ENCODE results near the gene DIMT1. TPM values are rescaled to one million over a fixed set of nuclear protein-coding genes. Genes with fewer than 3 reads are reported as not detected.

DIMT1 gene
- total RNA-seq, 2 experiments from 2014 or later = 26.9 to 29.0 TPM

DNA sequence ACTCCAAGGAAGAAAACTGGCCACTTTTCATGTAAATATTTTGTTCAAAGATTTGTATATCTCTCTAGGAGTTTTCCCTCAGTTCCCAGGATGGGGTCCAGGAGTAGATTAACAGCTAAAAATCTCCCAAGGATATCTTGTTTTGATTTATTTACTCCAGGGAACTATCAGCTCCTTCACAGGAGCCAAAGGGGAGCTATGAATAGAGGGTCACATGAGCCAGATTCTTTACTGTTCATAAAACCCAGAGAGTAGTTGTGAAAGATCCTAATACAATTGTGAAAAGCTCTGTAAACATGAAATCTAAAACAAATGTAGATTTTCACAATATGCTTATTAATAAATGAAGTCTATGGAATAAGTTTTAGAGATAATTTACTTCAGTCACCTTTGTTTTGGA is 16.9 kb downstream of the DIMT1 start:
- POLR2A ChIA-PET = interaction anchor here (1.1 kb wide), 1 partner anchor 9 kb away, joined by 5 read pairs; no protein-coding TSS in a partner anchor
- peaks cover 11% of the 10 kb centered on the region for H3K4me1 Mint-ChIP-seq
- ATAC-seq (ENCODE audit: low read depth) (no peak), DNase-seq (no peak)
- no peak overlapping the region for H3K27ac Mint-ChIP-seq
- no peak overlapping the region for H3K4me3 Mint-ChIP-seq
- H3K9me3 Mint-ChIP-seq = no peaks in the 10 kb centered on the region
- no peaks in the 10 kb centered on the region for H3K27me3 Mint-ChIP-seq
- H3K36me3 Mint-ChIP-seq = peaks cover 27% of the 10 kb centered on the region

- peaks cover 27% of the 10 kb centered on the region for H3K36me3 Mint-ChIP-seq
- ATAC-seq (ENCODE audit: low read depth) = no peak
Observed at GRCh38 chr5:62385816-62386400, 17.8 kb downstream of the DIMT1 start.

DNA sequence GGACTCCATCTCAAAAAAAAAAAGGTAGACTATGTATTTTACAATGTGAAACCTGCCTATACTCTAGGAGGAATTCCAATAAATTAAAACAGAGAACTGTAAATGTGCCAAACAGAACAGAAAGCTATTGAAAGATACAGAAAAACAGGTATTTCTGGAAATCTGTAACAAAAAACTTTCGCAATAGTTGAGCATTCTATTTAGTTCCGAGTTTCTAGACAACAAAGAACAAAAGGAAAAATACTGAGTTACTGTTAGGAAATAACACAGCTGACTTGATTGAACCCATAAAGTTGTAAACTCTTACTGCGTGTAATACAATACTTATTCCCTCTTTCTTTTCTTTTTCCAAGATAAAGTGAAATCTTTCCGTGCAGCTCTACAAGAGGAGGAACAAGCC is 18.6 kb downstream of the DIMT1 start:
- no peak for DNase-seq
- peaks cover 7% of the 10 kb centered on the region for H3K4me1 Mint-ChIP-seq
- POLR2A ChIA-PET = no interaction called here
- no peak overlapping the region for H3K27ac Mint-ChIP-seq
- no peak for ATAC-seq (ENCODE audit: low read depth)
- H3K36me3 Mint-ChIP-seq = peaks cover 34% of the 10 kb centered on the region
- H3K4me3 Mint-ChIP-seq = no peak overlapping the region
- no peaks in the 10 kb centered on the region for H3K27me3 Mint-ChIP-seq
- H3K9me3 Mint-ChIP-seq = no peaks in the 10 kb centered on the region

More at GRCh38 chr5:62385816-62386400, 17.8 kb downstream of the DIMT1 start:
- no peaks in the 10 kb centered on the region for H3K27me3 Mint-ChIP-seq
- POLR2A ChIA-PET = no interaction called here
- H3K4me1 Mint-ChIP-seq = peaks cover 7% of the 10 kb centered on the region
- DNase-seq = no peak
- no peak overlapping the region for H3K4me3 Mint-ChIP-seq
- no peaks in the 10 kb centered on the region for H3K9me3 Mint-ChIP-seq
- no peak overlapping the region for H3K27ac Mint-ChIP-seq

- H3K4me1 Mint-ChIP-seq = peaks cover 2% of the 10 kb centered on the region
- peaks cover 39% of the 10 kb centered on the region for H3K36me3 Mint-ChIP-seq
- no peak overlapping the region for H3K4me3 Mint-ChIP-seq
- DNase-seq = no peak
- no peaks in the 10 kb centered on the region for H3K27me3 Mint-ChIP-seq
- POLR2A ChIA-PET = no interaction called here
- H3K27ac Mint-ChIP-seq = no peak overlapping the region
- ATAC-seq (ENCODE audit: low read depth) = no peak
- H3K9me3 Mint-ChIP-seq = no peaks in the 10 kb centered on the region
Observed at GRCh38 chr5:62376064-62376463, 27.6 kb downstream of the DIMT1 start.

DNA sequence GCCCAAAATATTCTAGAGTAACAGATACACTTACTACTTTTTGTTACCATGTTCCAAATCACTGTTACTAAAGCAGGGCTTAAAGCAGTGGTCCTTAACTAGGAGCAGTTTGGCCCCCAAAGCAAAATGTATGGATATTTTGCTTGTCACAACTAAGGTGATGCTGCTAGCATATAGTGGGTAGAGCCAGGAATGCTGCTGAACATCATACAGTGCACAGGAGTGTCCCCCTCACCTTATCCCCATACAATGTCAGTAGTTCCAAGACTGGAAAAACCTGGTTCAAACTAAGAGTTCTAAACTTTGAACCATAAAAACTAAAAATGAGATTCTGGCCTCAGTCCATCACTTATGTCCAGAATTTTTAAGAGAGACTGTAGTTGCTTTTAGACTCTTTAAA is 28.1 kb downstream of the DIMT1 start:
- H3K9me3 Mint-ChIP-seq = no peaks in the 10 kb centered on the region
- H3K4me3 Mint-ChIP-seq = no peak overlapping the region
- no peaks in the 10 kb centered on the region for H3K27me3 Mint-ChIP-seq
- POLR2A ChIA-PET = no interaction called here
- DNase-seq (no peak), ATAC-seq (ENCODE audit: low read depth) (no peak)
- peaks cover 37% of the 10 kb centered on the region for H3K36me3 Mint-ChIP-seq
- peaks cover 3% of the 10 kb centered on the region for H3K4me1 Mint-ChIP-seq
- H3K27ac Mint-ChIP-seq = no peak overlapping the region

DNA sequence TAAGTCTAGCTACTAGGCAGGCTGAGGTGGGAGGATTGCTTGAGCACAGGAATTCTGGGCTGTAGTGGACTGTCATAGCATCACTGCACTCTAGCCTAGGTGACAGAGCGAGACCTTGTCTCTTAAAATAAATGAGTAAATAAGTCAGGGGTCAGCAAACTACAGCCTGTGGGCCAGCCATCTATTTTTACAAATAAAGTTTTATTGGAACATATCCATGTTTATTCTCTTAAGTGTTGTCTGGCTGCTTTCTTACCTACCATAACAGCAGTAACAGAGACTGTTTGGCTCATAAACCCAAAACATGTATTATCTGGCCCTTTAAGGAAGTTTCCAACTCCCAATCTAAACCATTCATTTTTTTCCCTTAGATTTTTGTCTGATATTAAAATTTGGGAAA is 29.6 kb downstream of the DIMT1 start:
- POLR2A ChIA-PET = no interaction called here
- no peak overlapping the region for H3K27ac Mint-ChIP-seq
- DNase-seq = no peak
- H3K36me3 Mint-ChIP-seq = peaks cover 30% of the 10 kb centered on the region
- H3K4me1 Mint-ChIP-seq = peaks cover 6% of the 10 kb centered on the region
- H3K9me3 Mint-ChIP-seq = no peaks in the 10 kb centered on the region
- ATAC-seq (ENCODE audit: low read depth) = no peak
- no peaks in the 10 kb centered on the region for H3K27me3 Mint-ChIP-seq
- no peak overlapping the region for H3K4me3 Mint-ChIP-seq

DNA sequence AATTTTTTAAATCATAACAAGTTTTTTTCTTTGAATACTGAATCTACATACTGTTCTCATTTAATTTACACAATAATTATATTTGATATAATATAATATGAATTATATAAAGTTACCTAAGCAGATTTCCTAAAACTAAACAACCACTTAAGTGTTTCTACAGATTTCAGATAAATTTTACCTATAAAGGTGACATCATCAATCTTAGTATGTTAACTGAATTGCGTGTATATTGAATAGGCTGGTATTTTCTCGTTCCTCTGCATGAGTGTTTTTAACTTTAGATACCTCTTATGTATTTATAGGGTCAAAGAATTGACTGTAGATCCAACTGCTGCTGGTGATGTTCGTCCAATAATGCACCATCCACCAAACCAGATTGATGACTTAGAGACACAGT is 30.3 kb downstream of the DIMT1 start:
- no peak for ATAC-seq (ENCODE audit: low read depth)
- no peak overlapping the region for H3K27ac Mint-ChIP-seq
- H3K36me3 Mint-ChIP-seq = peaks cover 24% of the 10 kb centered on the region
- H3K9me3 Mint-ChIP-seq = no peaks in the 10 kb centered on the region
- peaks cover 6% of the 10 kb centered on the region for H3K4me1 Mint-ChIP-seq
- DNase-seq = no peak
- POLR2A ChIA-PET = no interaction called here
- H3K27me3 Mint-ChIP-seq = no peaks in the 10 kb centered on the region
- H3K4me3 Mint-ChIP-seq = no peak overlapping the region

GRCh38 chr5:62372600-62372999 is 31.1 kb downstream of the DIMT1 start:
- Mint-ChIP-seq H3K9me3 (no peaks in the 10 kb centered on the region), H3K4me3 (no peak overlapping the region), H3K4me1 (peaks cover 6% of the 10 kb centered on the region), H3K36me3 (peaks cover 20% of the 10 kb centered on the region), H3K27ac (no peak overlapping the region), H3K27me3 (no peaks in the 10 kb centered on the region)
- POLR2A ChIA-PET = no interaction called here
- no peak for ATAC-seq (ENCODE audit: low read depth)
- DNase-seq = no peak

GRCh38 chr5:62371409-62371808 is 32.3 kb downstream of the DIMT1 start:
- no peaks in the 10 kb centered on the region for H3K27me3 Mint-ChIP-seq
- DNase-seq (no peak), ATAC-seq (ENCODE audit: low read depth) (no peak)
- POLR2A ChIA-PET = interaction anchor here (1.5 kb wide), 1 partner anchor 18 kb away, joined by 3 read pairs; no protein-coding TSS in a partner anchor
- H3K4me1 Mint-ChIP-seq = peaks cover 9% of the 10 kb centered on the region
- no peak overlapping the region for H3K27ac Mint-ChIP-seq
- H3K9me3 Mint-ChIP-seq = no peaks in the 10 kb centered on the region
- no peak overlapping the region for H3K4me3 Mint-ChIP-seq
- H3K36me3 Mint-ChIP-seq = peaks cover 20% of the 10 kb centered on the region

- no peak overlapping the region for H3K27ac Mint-ChIP-seq
- DNase-seq (no peak), ATAC-seq (ENCODE audit: low read depth) (no peak)
- no peaks in the 10 kb centered on the region for H3K9me3 Mint-ChIP-seq
- no peaks in the 10 kb centered on the region for H3K27me3 Mint-ChIP-seq
- no peak overlapping the region for H3K4me3 Mint-ChIP-seq
- peaks cover 10% of the 10 kb centered on the region for H3K4me1 Mint-ChIP-seq
- H3K36me3 Mint-ChIP-seq = peaks cover 30% of the 10 kb centered on the region
- POLR2A ChIA-PET = no interaction called here
Observed at GRCh38 chr5:62369039-62369438, 34.7 kb downstream of the DIMT1 start.

DNA sequence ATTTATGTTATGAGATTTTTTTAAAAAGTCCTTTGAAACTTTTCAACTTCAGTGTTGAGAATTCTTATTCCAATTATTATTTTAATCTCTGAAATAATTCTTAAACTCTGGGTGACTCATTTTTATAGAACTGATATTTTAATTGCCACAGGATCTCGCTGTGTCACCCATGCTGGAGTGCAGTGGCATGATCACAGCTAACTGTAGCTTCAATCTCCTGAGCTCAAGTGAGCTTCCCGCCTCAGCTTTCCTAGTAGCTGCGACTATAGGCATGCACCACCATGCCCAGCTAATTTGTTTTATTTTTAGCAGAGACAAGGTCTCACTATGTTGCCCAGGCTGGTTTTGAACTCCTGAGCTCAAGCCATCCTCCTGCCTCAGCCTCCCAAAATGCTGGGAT is 41.0 kb downstream of the DIMT1 start:
- Mint-ChIP-seq H3K27me3 (no peaks in the 10 kb centered on the region), H3K27ac (no peak overlapping the region), H3K36me3 (peaks cover 31% of the 10 kb centered on the region), H3K4me1 (peaks cover 5% of the 10 kb centered on the region), H3K9me3 (no peaks in the 10 kb centered on the region), H3K4me3 (no peak overlapping the region)
- DNase-seq (no peak), ATAC-seq (ENCODE audit: low read depth) (no peak)
- POLR2A ChIA-PET = no interaction called here

- H3K27me3 Mint-ChIP-seq = no peaks in the 10 kb centered on the region
- DNase-seq (no peak), ATAC-seq (ENCODE audit: low read depth) (peak; percentile 47)
- H3K9me3 Mint-ChIP-seq = no peaks in the 10 kb centered on the region
- no peak overlapping the region for H3K27ac Mint-ChIP-seq
- POLR2A ChIA-PET = interaction anchor here (0.8 kb wide), 1 partner anchor 48 kb away, joined by 3 read pairs; the partner anchor contains the start of gene KIF2A
- peaks cover 10% of the 10 kb centered on the region for H3K4me1 Mint-ChIP-seq
- H3K4me3 Mint-ChIP-seq = no peak overlapping the region
- peaks cover 24% of the 10 kb centered on the region for H3K36me3 Mint-ChIP-seq
Observed at GRCh38 chr5:62354028-62354874, 49.5 kb downstream of the DIMT1 start.

GRCh38 chr5:62348723-62349481 is 54.8 kb downstream of the DIMT1 start:
- H3K9me3 Mint-ChIP-seq = no peaks in the 10 kb centered on the region

More at GRCh38 chr5:62348723-62349481, 54.8 kb downstream of the DIMT1 start:
- Mint-ChIP-seq H3K36me3 (peaks cover 32% of the 10 kb centered on the region), H3K27ac (peak overlapping the region; percentile 14), H3K4me3 (no peak overlapping the region), H3K27me3 (no peaks in the 10 kb centered on the region), H3K4me1 (peaks cover 18% of the 10 kb centered on the region)
- no peak for DNase-seq
- ATAC-seq (ENCODE audit: low read depth) = no peak
- POLR2A ChIA-PET = no interaction called here
